Parietal lobe (tissue), 1 donor: ENCODE measurements around the gene PFKFB2. TPM values are rescaled to one million over a fixed set of nuclear protein-coding genes. Genes with fewer than 3 reads are reported as not detected.

Source experiments
- total RNA-seq: library from RNA; depleted of rRNA; stranded (reverse); fragments of >200 nt; gene quantifications from one replicate; pipeline ENCODE4 v1.2.3, GENCODE V29; 2014

The PFKFB2 gene
- total RNA-seq, result 11.6 TPM

DNA sequence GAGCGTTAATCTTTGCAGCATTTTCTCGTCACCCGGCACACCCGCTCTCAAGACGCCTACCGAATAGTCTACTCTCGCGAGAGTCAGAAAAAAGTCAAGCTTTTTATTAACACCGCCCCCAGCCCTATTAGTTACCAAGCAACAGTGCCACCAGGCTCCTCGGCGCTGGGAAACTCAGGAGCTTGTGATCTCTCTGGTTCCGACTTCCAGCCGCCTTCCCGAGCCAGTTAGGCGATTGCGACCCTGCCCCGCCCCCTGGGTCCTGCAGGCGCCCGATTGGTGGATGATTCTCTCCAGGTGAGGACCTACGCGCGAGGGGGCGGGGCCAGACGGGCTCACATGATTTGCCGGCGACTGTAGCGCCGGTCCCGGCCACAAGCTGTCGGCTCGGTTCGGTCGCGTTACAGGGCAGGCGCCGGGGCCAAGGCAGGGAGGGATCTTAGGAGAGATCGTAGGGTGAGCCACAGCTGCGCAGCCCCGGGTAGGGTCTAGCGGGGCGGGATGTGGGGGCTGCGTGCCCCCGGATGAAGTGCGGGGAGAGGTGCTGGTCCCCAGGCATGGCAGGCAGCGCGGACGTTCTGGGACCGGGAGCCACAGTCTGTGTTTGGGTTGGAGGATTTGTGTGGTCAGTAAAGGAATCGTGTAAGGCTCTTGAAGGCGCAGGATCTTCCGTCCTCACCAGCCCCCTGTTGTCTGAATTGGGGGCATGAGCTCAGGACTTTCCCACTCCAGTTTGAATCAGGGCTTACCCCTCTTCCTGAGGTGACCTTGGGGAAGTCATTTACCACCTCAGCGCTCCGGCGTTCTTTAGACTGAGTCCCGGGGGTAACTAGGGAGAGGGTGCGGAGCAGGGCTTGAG lies at the start of gene PFKFB2:
TSS of gene PFKFB2 (plus strand) at position 365 of the 859 bp plus-strand sequence. CDS start 1,443 bp downstream, outside the sequence.

DNA sequence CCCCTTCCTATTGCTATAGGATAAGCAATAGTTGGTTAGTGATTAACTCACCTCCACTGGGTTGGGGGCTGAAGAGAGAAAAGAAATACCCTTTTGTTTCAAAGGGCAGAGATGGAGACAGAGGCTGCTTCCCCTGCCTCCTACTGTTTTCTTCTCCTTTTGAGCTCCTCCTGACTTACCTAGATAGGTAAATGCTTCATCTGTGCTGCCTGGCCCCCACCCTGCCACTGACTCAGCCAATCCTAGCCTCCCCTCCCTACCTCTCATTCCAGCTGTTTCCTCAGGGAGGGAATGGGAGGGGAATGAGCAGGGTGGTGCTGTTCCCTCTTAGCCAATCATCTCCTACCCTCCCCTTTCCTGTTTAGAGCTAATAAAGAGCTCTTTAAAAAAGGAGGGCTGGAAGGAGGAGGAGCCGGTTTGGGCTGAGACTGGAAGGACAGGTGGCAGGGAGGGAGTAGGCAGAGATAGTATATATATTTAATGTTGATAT lies 20.5 kb upstream of the PFKFB2 start, which contains the start of gene C1orf116:
TSS of gene C1orf116 (minus strand) at position 229 of the 490 bp plus-strand sequence. CDS start 5,158 bp downstream, outside the sequence.

DNA sequence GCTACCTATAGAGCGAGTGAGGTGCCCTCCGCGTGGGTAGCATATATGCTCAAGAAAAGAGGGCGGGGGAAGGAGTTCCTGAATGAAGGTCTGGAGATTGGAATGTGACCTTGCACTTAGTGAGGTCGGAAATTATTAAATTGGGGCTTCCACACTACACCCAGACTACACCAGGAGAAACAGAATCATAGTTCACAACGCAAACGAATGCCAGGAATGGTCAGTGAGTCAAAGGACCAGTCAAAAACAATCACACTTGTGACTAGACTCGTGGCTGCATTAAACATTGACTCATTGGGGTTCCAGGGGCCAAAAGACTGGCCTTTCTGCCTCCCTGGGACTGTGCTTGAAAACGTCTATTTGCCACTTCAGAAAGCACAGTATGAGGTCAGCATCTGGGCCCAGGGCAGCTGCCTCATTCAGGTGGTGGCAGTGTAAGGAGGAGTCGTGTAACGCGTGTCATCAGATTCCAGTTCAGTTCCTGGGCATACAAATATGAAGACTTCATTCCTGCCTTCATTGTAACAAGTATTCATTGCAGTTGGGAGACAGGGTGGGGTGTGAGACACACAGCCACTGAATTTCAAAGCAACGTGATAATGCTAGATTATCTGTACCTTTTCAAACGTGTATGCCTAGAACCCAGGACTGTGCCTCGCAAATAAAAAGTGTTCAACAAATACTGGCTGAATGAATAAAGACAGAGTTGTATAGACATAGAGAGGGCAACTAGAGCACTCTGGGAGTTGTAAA lies 1.7 kb upstream of the PFKFB2 start, which contains the start of gene YOD1:
TSS of gene YOD1 (minus strand) at position 18 of the 753 bp plus-strand sequence. CDS start 178 bp downstream, outside the sequence.

DNA sequence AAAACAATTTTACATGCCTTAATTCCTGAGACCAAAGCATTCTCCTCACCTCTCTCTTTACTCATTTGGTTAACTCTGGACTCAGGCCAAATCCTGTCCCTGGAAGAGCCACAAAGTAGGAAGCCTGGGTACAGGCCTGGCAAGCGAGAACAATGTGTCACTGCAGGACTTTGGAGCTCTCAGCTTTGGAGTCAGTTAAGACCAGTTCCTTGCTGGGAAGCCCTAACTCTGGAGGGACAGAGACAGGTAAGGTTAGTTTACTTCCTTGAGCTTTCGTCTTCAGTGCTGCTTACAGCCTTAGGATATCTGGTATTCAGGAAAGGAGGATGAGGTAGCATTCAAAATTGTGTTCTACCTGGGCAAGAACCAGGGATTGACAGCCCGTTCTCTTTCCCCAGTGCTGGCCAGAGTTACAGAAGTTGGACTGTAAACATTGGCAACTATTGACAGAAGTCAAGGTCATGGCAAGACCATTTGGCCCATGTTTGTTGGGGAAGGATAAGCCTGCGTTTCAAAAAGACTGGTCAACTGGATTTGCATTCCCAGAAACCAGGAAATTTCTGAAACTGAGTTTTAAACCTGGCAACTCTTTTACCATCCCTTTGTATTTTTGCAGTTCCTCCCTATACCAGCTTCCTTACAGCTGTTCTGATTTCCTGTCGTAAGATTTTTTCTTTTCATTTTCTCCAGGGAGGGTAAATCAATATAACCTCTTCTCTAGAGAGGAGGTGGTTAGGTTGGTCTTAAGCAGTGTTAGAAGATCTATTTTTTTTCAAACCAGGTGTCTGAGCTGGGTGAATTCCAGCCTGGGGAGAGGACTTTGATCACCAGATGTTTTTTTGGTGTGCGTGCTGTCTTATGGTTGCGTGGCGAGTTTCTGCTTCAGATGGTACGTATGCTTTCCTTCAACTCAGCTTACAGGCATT lies 35.9 kb downstream of the PFKFB2 start, which contains the start of gene C4BPB:
TSS of gene C4BPB (plus strand) at position 160 of the 926 bp plus-strand sequence. CDS start at position 832, 672 bp downstream.

DNA sequence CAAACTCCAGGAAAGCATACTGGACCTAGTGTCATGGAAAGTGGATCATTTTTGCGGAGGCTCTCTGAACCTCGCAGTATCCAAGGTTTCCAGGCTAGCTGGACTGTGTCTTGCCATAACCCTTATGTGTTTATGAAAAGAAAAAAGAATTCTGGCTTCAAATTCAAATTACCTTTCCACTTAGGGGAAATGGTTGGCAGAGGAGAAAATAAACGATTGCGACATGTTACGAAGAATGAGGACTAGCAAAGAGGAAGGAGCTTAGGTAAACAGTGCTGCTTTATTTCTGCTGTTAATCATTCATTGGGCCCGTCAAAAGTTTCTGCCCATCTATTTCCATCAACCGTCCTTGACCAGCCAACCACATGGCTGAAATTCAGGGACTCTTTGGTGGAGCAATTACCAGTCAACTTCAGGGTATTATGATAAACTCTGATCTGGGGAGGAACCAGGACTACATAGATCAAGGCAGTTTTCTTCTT lies 50.9 kb downstream of the PFKFB2 start, which contains the start of gene C4BPA:
TSS of gene C4BPA (plus strand) at position 342 of the 482 bp plus-strand sequence. CDS start 8,793 bp downstream, outside the sequence.

Other genes starting within 250 kb of the PFKFB2 start
- gene IL20, start 187.7 kb upstream of the PFKFB2 start, total RNA-seq, result not detected
- not detected for gene IL24, start 155.8 kb upstream of the PFKFB2 start, total RNA-seq
- not detected for gene FCMR, start 131.3 kb upstream of the PFKFB2 start, total RNA-seq
- not detected for gene PIGR, start 106.8 kb upstream of the PFKFB2 start, total RNA-seq
- not detected for gene FCAMR, start 82.8 kb upstream of the PFKFB2 start, total RNA-seq
- gene C1orf116, start 20.5 kb upstream of the PFKFB2 start, total RNA-seq, result under 0.01 TPM
- gene YOD1, start 2.1 kb upstream of the PFKFB2 start, total RNA-seq, result 19.1 TPM
- not detected for gene C4BPB, start 35.6 kb downstream of the PFKFB2 start, total RNA-seq
- gene C4BPA, start 51.0 kb downstream of the PFKFB2 start, total RNA-seq, result not detected